HG02571 (cell line): ENCODE measurements around the gene AGXT.

Source experiments
- ATAC-seq: cut with Tn5 transposase; IDR thresholded peaks from one replicate; pipeline ENCODE4 v1.9.1; 2021; ENCODE audit warnings: mild to moderate bottlenecking, moderate library complexity; ENCODE audit not compliant: unreplicated experiment

The AGXT gene

DNA sequence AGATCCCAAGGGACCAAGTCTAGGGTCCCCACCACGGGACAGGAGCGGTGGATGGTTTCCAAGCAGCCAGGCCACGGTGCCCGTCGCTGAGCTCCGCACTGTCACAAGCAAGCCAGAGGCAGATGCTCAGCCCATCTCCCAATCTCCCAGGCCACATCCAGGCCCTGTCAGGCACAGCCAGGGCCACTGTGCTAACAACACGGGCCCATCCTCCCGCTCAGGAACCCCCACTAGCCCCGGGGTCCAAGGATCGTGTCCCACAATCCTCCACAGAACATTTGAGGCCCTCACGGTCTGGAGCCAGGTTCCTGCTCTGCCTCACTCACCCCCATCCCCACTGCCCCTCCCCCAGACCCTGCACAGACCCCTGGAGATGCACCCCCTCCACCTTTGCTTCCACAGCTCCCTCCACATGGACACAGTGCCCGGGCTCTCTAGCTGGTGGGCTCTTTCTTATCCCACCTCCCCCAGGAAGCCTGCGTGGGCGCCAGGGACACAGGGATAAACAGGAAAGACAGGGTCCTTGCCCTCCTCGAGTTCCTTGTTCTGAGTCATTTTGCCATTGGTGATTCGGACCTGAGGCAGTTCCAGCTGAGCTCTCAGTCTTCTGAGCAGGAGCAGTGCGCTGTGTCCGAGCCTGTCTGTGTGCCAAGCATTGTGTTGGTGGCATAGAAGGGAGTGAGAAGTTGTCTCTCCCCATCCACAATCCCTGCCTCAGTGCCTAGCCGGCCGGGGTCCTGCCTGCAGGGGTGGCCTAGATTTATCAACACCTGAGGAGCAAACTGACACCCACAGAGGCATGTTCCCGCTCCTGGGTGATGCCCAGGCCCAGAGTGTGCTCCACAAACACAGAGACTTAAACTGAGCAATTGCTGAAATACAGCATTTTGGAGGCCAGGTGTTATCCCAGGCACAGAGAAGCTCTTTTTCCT is 44.5 kb downstream of the AGXT start:
- ATAC-seq = no peak

DNA sequence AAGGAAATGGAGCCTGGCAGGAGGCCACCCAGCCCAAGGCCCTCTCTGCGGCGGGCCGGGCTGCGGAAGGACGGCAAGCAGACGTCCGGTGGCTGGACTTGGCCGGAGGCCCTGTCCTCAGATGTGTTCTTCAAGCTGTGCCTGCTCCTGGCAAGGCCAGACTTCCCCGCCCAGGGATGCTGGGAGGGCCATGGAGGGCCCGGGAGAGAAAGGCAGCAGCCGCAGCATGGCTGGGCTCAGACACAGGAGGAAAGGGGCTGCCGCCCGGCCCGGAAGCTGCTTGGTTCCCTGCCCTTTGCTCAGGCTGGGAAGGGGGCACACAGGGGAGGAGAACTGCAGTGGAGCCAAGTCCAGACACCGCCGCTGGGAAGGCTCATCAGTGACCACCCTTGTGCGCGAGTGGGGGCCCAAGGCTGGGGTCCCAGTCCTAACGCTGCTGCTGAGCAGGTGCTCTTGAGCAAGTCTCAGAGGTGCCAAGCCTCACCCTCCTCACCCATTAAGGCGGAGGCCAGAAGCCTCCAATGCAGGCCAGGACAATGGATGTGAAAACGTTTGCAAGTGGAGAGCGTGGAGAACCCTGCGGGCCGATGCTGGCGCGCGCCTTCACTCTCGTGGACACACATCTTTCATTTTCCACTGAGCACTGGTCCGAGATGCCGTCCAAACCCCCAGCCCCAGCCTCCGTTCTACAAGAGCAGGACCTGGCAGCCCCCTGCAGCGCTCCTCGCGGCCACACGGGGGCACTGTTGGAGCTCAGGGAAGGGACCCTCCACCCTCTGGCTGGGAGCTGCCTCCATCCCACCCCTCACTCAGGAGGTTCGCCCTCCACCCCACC is 45.4 kb downstream of the AGXT start:
- ATAC-seq = no peak

DNA sequence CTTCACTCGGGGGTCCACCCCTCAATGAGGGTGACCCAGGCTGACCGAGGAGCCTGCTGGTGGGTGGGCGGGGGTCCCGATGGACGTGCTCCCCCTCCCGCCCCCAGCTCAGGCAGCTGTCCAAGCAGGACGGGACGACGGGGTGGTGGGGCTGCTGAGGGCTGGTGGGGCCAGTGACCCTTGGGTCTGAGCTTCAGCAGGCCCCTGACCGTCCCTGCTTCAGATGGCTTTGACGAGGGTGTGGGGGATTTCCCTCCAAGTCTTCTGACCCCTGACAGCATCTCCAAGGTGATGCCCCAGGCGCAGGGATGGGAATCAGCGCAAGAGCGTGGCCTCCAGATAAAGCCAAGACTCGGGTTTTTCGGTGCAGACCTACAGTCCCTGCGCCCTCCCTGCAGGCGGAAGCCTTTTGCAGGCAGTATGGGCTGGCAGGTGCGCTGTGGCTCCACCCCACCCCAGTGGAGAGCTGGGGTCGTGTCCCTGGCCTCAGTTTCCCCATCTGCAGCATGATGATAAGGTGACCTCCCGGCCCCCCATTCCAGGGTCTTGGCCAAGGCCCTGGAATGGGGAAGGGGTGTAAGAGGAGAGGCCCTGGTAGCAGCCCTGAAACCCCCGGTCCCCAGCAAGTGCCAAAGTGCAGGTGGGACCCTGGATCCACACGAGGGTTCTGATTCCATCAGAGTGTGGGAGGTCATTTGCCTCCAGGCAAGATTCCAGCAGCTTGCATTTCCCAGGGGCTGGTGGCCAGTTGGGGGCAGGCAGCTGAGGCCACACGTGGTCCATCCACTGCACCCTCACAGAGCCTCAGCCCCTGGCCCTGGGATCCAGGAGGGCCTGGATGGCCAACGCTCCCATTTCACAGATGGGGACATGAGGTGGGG is 46.3 kb downstream of the AGXT start:
- ATAC-seq = no peak

DNA sequence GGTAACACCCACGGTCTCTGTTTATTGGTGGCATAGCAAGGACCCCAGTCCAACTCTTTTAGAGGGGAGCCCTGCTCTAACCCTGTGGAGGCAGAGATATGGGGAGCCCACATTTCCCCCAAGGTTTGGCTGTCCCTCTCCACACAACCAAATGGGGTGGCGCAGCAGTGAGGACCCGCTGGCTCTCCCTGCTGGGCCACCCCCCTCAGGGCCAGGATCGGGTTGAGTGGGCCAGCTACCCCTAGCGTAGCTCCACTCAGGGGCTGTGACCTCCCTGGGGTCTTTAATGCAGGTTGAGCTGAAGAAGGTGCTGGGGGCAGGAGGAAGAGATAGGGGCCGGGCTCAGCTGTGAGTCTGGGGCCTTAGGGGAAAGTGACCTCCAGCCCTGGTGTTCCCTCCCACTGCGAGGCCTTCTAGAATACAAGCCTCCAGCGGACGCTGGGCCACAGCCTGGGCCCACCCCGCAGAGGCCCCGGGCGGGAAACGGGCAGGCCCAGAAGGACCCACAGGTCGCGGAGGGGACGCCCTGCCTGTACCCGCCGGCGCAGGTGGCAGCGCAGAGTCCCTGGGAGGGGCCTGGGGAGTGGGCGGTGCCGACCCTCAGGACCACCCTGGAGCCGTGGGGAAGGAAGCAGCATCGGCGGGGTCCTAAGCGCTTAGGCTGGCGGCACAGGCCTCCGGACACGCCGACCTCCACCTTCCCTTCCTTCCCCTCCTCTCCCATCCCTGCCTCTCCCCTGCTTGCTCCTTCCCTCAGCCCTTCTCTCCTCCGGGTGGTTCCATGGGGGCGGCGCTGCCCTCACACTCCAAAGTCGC is 47.1 kb downstream of the AGXT start:
- no peak for ATAC-seq

DNA sequence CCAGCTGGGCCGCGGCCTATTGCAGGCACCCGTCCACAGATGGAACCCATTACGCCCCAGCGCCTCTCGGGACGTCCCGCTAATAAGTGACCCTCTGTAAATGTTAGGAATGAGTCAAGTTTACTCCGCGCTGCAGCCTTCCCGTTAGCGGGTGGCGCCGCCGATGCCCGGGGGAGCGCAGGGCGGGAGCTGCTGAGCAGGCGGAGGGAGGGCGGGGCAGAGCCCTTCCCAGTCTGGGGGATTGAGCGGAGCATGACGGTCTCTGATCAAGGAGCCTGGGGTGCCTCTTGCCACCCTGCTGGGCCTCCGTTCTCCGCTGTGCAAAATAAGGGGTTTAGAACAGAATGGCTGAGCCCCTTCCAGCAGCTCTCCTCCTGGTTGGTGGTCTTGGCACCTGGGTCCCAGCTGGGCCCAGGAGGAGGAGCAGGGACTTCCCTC is 48.0 kb downstream of the AGXT start:
- no peak for ATAC-seq

DNA sequence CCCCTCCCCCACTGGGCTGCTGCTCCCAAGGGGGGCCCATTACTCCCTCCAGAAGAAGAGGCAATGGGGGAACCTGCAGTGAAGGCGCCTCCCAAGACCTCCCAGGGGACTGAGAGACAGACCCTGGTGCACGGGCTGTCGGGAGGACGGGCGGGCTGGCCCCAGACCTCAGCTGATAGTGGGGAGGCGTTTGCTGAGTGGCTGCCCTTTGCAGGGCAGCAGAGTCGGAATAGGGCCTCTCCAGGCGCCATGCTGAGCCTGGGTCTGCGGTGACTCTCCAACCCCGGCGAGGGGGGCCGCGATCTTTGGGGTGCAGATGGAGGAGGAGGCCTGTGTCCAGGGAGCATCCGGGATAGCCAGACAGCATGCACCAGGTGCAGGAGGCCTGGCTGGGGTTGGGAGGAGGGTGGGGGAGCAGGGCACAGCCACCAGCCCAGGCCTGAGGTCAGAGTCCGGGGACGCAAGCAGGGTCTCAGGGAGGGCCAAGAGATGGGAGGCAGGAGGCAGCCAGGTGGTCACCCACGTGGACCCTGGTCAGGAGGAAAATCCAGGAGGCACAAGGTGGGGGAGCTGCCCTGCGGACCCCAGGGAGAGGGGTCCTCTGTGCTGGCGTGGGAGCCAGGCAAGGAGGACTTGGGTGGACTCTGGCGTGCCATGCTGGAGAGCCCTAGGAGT is 48.5 kb downstream of the AGXT start:
- ATAC-seq = no peak

DNA sequence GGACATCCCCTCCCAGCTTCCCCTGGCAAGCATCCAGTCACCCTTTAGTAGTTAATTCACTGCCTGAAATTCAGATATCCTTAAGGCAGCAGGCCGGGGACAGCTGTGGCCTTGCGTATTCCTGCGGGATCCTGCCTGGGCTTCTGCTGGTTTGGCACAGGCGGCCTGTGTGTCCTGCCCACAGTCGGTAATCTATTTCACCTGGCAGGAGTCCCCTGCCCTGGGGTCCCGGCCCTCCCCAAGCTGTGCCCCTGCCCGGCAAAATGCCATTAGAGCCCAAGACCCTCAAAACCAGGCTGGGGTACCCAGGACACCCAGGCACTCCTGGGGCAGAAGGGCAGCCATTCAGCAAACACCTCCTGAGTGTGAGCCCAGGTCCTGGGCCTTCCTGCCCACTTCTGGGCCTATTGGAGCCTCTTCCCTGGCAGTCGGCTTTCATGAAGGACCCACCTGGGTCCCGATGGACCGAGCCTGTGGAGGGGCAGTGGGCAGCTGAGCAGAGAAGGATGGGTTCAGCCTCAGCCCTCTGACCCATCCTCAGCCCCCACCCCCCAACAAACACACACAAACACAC is 49.1 kb downstream of the AGXT start:
- ATAC-seq = no peak

DNA sequence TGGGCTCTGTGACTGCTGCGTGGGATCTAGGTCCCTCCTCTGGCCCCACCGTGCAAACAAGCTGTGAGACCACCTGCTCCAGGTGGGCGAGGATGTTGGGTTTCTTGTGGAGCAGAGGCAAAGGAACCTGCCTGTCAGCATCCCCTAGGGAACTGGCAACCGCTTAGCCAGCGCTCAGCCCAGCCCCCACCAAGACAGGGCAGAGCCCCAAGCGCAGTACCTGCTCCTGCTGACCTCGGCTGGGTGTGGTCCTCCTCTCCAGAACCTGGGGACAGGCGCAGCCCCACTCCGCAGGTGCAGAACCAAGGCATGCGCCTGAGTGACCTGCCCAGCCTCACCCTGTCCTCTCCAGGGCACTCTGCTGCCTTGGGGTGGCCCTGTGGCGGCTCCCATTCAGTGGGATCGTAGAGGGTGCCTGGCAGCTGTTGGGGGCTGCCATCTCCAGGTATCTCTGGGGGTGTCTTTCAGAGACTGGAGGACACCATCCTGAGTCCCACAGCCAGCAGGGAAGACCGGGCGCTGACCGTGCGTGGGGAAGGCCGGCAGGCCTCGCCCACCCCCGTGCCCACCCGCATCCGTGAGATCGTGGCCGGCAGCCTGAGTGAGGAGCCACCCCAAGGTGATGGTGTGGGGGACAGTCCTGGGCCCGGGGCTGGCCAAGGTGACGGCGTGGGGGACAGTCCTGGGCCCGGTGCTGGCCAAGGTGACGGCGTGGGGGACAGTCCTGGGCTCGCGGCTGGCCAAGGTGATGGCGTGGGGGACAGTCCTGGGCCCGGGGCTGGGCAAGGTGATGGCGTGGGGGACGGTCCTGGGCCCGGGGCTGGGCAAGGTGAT is 49.9 kb downstream of the AGXT start:
- ATAC-seq = no peak

DNA sequence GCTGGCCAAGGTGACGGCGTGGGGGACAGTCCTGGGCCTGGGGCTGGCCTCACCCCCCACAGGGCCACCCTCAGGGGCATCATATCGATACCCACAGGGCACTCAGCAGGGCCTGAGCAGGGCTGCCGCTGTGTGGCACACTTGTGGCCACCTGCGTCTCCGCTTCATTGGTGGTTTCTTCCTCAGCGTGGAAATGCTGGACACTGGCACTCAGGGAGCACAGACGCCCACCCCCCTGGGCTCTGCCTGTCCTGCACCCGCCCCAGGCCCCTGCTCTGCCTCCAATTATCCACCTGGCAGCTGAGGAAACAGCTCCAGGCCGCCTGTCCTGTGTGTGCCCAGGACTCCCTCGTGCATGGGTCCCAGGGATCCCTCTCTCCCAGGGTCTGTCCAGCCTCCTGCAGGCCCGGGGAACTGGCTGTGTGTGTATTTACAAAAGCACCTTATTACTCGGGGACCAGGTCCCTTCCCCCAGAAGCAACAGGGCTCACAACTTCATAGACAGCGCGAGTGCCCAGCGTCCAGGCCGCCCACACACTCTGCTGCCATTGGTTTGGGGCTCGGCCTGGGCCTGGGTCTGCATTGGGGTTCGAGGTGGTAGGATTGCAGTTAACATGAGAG is 50.6 kb downstream of the AGXT start:
- no peak for ATAC-seq

DNA sequence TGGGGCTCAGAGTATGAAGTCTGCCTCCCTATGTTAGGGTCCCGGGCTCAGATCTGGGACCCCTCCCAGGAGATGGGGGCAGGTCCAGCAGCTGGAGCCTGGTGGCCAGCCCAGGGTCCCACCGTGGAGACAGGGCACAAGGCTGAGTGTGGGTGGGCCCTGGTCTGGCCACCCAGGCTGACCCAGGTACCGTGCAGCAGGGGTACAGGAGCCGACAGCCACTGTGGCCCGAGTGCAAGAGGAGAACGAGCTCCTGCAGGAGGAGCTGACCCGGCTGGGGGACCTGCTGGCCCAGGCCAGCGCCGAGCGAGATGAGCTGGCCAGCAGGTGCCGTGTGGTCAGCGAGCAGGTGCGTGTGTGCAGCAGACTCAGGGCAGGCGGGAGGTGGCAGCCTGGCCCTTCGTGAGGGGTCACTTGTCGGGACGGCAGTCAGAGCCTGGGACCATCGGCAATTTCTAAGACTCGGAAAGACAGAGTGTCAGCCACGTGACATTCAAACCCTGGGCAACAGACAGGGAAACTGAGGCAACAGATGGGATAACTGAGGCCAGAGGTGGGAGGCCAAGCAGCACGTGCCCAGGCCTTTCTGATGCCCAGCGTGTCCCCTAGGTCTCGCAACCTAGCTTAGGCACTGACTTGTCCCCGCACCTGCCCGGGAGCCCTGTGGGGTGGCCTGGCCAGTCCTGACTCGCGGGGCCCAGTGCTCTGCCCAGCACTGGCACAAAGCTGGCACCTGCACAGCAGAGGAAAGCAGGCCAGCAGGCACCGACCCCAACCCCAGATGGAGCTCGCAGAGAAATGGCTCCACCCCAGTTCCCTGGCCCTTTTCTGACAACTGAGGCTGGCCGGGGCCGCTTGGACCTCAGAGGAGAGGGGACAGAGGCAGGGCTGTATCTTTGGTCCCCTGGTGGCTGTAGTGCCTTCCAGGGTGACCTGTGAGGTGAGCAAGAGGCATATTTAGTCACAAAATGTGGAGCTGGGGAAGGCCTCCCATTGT is 51.5 kb downstream of the AGXT start:
- ATAC-seq = no peak

DNA sequence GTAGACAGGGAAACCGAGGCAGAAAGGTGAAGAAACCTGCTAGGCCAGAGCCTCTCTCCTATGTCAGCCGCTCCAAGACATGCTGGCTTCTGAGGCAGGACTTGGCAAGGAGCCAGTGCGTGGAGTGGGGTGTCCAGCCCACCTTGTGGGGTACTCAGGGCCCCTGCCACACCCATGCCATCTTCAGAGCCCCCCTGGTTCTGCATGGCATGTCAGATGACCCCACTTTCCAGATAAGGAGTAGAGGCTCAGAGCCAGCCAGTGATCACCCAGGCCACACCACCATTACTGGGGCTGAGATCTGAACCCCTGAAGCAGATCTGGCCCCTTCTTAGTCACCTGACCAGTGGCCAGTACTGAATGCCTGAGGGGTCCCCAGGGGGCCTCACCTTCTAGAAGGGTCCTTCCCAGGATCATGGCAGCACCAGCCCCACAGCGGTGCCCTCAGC is 52.2 kb downstream of the AGXT start:
- ATAC-seq = no peak

DNA sequence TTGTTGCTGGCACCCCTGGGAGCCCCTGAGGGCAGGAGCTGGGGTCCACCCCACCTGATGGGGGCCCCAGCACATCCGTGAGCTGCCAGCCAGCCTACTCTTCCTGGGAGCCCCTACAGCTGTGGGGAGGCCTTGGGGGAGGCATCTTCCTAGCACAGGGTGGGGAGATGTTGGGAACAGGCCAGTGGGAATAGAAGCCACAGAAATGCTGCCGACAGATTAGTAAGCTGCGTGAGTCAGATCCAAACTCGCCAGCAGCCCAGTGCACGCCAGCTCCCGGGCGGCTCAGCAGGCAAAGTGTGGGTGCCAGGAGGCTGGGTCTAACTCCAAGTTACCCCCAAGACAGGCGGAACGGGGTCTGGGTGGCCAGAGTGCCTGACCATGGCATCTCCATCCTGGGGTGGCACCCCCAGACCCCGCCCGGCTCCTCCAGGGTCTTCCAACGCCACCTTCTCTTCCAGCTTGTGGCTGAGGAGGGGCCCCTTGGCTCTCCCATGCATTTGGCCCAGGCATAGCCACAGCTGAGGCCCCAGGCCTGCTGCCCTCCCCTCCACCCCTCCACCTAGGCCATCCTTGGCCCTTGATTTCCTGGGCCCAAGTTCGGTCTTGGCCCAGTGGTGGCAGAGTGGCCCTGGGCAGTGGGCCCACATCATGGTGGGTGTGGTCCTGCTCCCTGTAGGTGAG is 52.8 kb downstream of the AGXT start:
- no peak for ATAC-seq

DNA sequence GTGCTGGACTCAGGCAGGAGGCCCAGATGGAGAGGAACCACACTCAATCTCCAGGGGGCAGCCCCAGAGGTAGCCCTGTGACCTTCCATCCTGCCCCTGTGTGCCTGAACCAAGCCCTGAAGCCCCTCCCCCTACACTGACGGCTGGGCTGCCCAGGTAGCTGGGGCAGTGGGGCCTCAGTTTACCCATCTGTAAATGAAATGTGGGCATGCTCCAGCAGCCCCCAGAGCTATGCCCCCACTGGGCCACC is 53.3 kb downstream of the AGXT start:
- ATAC-seq = no peak

DNA sequence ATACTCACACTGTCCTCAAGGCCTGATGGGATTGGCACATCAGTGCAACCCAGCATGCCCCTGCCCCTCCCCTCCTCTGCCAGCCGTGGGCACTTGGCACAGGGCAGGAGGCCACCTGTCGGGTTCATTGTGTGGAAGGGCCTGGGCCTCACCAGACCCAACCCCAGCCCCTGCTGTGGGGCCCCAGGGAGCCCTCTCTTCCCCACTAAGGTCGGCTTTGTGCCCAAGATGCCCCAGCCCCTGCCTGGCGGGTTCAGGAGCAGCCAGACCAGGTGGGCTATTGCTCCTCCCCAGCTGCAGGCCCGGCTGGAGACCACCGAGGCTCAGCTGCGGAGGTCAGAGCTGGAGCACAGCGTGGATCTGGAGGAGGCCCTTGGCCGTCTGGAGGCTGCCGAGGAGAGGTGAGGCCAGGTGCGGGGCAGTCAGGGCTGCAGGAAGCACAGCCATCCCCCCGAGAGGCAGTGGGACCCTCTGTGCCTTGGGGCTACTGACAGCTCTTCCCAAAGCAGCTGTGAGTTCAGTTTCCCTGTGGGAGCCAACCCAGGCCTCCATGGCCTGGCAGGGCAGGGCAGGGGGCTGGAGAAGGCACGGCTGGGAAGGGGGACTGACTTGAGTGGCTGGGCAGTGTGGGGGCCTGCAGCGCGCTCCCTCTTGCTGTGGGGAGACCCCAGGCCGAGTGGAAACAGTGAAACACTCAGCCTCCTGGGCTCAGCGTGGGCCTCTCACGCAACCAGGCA is 53.8 kb downstream of the AGXT start:
- ATAC-seq = no peak

DNA sequence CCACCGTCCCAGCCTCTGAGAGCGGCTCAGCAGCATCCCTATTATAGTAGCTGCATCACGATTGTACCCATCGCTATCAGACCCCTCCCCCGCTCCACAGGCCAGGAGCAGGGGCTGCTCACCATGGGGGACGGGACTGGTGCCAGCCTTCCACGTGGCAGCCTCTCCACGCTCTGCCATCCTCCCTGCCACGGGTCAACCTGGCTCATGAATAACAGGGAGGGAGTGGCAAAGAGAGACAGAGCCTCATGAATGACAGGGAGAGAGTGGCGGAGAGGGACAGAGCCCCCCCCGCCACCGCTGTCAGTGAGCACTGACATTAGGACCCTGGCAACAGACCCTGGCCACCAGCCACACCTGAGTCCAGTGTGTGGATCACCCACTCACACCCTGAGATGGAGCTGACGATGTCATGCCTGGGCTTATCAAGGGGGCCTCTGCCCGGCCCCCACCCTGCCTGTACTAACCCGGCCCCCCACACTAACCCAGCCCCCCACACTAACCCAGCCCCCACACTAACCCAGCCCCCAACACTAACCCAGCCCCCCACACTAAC is 54.4 kb downstream of the AGXT start:
- ATAC-seq = no peak
